Activated T-cell treated with anti-CD3 and anti-CD28 coated beads for 48 hours (primary cell): ENCODE data around the gene ZNF276.
A peak's percentile ranks its signal among the peaks of the same experiment; 100 is the strongest.

Source experiments
- DNase-seq: peaks from one replicate; pipeline ENCODE4 v3.0.0-alpha.2; 2020; ENCODE audit warnings: low read depth

Gene ZNF276

DNA sequence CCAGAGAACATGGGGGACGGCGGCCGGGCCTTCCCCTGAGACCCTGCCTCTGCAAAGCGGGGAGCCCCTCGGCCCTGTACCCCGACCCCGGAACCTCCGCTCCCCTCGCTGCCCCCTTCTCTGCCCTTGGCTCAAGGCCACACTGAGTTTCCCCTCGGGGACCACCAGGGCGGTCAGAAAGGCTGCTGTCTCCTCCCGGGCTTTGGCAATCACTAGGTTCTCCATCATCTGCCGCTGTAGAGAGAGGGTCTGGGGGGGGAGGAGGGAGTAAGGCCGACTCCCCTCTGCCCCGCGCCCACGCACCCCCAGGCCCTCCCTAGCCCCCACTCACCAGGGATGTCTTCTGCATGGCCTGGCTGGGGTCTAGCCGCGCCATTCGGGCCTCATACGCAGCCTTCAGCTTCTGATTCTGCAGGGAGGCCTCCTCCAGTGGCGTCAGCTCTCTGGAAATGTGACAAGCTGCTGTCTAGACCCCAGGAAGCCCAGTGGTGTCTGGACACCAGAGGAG, 9.0 kb upstream of the ZNF276 start:
- DNase-seq, result no peak

DNA sequence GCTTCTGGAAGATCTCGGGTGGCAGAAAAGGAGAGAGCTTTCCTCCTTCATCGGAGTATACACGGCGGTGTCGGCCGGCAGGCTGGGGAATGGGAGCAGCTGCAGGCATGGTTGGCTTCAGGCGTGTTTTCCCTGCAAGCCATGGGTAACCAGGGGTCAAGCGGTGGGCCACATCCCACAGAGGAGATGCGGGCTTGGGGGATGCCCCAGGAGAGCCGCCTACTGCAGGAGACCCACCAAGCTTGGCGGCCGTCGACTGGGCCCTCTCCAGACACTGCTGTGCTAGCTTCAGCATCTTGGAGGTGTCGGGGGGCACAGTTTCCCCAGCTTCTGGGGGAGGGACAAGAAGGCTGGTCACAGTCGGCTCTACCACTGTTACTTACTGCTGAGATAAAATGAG, 4.8 kb upstream of the ZNF276 start:
- no peak for DNase-seq

DNA sequence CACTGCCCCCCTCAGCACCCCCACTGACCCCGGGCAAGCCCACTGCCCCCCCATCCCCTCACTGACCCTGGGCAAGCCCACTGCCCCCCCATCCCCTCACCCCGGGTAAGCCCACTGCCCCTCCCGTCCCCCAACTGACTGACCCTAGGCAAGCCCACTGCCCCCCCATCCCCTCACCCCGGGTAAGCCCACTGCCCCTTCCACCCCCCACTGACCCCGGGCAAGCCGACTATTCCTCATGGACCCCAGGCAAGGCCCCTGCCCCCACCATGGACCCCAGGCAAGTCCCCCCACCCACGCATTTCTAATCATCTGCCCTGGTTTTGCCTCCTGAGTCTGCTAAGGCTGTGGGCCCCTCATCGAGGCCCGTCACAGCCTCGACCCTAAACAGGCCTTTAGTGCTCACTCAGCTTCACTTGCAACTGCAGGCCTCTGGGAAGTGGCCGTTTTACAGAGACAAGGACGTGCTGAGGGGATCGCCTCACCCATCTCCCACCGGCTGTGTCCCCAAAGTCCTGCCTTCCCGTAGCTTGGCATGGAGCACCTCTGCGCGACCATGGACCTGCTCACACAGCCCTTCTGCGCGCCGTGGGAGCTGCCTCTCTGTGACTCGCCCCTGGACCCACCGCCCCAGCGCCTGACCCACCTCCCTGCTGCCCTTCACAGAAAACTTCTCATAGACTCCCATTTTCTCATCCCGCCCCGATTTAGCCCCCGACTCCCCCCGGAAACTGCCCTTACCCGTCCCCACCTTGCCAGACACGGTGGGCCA, 4.2 kb upstream of the ZNF276 start:
- DNase-seq, result no peak

DNA sequence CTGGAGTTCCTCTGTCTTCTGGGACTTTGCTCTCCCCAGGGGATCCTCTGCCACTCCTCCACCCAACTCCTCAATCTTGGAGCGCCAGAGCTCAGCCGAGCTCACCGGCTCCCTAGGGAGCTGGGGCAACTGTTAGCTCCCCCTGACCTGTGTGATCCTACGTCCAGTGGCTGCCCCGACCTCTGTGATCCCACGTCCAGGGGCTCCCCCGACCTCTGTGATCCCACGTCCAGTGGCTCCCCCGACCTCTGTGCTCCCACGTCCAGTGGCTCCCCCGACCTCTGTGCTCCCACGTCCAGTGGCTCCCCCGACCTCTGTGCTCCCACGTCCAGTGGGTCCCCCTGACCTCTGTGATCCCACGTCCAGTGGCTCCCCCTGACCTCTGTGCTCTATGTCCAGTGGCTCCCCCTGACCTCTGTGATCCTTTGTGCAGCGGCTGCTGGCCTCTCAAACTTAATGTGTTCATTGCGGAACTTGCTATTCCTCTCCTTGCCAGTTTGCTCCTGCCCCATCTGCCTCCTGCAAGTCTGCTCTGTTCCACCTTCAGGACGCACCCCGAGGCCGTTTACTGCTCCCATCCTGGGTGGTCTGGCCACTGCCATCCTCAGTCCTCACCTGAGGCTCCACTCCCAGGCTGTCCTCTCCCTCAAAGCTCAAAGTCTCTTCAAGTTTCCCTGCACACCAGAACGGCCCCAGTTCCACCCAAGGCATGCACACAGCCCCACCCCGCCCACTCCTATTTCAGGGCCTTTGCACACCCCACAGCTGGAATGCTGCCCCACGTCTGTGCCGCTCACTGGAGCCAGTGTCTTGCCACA, 3.4 kb upstream of the ZNF276 start:
- no peak for DNase-seq

DNA sequence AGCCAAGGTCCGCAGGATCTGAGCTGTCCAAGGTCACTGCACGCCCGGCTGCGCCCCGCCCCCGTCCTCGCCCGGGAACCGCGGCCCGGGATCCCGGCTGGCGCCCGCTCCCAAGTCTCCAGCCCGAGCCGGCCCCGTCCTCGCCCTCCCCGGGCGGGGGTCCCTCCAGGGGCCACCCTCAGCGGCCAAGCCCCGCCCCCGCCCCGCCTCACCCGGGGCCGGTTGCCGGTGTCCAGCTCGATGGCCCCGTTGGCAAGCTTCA, 855 bp upstream of the ZNF276 start:
- no peak for DNase-seq

DNA sequence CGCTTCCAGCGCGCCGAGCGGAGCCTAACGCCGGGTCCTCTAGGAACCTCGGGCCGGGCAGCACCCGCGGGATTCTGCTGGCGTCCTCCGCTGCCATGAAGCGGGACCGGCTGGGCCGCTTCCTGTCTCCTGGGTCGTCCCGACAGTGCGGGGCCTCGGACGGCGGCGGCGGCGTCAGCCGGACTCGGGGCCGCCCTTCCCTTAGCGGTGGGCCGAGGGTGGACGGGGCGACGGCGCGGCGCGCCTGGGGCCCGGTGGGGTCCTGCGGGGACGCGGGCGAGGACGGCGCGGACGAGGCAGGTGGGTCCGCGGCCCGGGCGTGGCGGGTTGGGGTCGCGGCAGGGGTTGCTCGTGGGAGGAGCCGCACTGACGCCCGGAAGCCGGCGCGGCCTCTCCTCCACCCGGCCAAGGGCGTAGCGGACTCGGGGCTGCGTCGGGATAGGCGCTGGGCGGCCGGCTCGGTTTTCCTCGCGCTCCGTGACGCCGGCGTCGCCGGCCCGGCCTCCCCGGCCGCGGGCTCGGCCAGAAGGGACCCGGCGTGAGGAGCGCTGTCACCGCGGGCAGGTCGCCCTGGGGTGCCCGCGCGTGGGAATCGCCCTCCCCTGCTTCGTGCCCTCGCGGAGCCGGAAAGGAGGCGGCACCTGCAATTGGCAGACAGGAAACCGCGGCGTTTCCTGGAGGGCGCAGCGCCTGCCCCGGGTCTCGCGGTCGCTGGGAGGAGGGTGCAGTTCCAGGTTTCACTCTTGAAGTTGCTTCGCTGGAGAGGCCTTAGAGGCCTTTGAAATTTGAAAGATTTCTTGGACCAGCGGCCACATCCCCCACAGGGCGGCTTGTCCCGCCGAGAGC, 432 bp downstream of the ZNF276 start:
- peak; percentile 77 for DNase-seq

DNA sequence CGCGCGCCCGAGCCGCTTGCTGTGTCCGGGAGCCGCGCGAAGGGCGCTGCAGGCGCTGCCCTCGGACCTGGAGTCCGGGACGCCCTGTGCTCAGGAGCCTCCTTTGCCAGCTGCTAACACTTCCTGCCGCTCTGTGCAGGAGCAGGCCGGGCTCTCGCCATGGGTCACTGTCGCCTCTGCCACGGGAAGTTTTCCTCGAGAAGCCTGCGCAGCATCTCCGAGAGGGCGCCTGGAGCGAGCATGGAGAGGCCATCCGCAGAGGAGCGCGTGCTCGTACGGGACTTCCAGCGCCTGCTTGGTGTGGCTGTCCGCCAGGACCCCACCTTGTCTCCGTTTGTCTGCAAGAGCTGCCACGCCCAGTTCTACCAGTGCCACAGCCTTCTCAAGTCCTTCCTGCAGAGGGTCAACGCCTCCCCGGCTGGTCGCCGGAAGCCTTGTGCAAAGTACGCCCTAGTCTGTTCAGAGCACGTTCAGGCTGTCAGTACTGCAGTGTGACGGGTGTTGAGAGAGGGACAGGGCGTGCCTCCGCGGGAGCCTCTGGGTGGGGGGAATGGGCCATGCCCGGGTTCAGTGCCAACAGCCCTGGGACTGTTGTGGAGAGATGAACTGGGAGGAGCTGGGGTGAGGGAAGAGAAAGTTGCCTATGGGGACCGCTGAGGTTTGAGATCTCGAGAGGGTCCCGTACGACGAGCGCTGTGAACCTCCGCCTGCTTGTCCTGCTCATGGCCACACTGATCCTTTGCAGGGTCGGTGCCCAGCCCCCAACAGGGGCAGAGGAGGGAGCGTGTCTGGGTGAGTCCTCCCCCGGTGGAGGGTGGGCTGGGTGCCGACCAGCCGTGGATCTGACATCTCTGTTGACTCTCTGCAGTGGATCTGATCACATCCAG, 1.3 kb downstream of the ZNF276 start:
- DNase-seq, result peak; percentile 62

DNA sequence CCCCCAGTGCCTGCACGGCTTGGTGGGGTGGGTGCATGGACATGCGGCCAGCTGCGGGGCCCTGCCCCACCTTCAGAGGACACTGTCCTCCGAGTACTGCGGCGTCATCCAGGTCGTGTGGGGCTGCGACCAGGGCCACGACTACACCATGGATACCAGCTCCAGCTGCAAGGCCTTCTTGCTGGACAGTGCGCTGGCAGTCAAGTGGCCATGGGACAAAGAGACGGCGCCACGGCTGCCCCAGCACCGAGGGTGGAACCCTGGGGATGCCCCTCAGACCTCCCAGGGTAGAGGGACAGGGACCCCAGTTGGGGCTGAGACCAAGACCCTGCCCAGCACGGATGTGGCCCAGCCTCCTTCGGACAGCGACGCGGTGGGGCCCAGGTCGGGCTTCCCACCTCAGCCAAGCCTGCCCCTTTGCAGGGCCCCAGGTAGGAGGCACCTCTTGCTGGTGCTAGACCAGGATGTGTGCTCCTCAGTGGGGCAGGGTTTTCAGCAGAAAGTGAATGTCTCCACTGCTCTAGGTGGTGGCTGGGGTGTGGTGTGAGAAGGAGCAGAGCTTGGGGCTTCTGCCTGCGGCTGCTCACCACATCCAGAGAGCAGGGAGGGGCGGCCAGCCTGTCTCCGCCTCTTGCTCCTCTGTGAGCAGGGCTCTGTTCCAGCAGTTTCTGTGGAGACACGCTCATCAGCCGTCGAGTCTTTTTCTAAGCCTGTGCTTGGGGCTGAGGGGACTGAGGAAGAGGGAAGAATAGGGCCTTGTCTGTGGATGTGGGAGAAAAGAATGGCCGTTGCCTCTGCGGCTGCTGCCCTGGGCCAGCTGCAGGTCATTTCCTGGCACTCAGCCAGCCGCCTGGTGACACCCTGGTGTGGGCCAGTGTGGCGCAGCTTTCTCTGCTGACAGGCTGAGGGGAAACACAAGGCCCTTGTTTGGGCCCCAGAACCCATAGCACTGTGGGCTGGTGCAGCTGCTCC, 2.2 kb downstream of the ZNF276 start:
- DNase-seq, result peak; percentile 64

DNA sequence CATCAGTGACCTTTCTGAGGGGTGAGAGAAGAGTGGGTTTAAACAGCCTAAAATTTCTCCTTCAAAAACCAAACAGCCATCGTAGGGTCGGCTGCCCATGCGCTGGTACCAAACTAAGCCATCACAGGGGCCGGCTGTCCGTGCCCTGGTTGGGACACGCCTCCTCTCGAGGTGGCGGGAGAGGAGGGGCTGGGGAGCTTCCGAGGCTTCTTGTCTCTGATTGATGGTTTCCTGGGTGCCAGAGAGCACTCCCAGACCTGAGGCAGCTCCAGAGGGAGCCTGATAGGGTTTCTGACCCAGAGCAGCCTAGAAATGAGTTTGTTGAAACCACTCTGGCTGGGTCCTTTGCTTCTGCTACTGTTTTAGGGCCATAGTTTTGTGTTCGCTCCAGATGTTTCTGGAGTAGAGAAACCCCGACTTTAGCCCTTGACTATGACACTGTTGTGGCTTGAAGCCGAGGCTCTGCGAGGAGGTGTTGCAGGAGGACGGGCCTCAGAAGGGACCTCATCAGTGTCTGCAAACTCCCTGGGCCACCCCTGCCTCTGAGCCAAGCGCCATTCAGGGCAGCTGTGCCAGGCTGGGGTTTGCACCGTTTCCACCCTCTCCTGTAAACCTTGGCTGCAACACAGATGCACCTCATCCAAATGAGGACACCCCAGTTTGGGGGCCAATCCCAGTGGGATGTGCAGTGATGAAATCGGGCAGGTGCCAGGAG, 6.2 kb downstream of the ZNF276 start:
- DNase-seq, result no peak

DNA sequence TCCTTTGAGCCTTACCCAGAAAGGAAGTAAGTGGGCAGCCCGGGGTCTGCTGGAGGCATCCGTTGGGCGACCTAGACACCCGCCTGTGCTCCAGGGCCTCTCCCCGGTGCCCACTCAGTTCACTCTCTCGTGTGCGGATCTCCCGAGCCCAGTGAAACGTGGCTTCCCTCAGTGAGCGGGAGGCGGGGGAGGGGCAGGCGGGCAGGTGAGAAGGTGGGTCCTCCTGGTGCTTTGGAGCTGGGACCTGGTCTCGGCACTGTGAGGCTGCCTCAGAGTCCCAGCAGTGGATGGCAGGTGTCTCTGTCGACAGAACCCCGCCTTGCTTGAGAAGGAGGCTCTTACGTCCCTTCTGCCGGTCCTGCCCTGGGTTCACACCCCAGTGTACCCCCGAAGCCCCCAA, 8.0 kb downstream of the ZNF276 start:
- no peak for DNase-seq

DNA sequence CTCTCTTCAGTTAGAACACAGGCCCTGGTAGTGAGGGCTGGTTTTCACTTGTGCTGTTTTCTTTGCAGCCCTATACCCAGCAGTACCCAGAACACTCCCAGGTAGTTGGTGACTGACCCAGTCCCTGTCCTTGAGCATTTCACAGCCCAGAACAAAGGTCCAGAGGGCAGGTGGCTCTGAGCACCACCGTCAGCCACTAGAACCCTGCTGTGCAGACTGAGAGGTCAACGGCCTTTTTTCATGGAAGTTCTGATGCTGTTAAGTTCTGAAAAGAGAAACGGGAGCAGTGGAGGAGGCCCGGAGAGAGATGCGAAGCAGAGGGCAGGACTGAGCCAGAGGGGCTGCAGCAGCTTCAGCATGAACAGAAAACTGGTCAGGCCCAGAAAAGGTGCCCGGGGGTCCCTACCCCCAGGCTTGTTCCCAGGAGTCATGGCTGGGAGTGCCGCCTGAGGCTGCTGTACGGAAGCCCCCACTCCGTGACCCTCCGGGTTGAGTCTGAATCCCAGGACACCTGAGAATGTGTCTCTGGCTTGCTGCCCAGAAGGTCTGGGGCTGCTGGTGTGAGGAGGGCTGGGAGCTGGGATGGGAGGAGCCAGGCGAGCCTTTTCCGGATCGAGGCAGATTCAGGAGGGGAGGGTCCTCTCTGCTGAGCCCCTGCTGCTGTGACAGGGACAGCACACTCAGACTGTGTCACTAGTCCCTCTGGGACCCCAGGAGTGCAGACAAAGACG, 8.7 kb downstream of the ZNF276 start:
- DNase-seq, result no peak

DNA sequence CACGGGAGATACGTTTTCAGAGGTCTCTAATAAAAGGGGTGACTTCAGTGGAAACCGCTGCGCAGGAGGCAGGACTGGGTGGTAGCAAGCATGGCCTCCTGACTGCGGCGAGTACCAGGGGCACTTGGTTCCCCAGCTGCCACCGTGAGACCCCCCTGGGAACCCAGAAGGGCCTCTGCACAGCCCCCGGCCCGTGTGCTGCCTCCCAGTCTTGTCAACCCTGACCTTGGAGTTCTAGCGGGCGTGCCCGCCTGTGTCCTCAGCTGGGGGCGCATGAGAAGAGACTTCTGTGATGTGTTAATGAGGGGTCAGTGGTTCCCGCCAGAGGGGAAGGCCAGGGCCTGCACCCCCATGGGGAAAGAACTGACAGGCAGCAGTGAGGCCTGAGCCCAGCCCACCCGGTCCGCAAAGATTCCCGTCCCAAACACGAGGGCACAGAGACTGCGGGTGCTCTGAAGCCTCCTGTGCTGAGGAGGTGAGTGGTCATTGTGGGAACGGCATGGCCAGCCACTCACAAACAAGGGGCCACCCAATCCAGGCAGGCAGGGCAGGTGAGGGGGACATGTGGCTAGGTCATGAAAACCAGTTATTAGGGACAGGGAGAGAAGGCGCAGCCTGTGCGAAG, 9.4 kb downstream of the ZNF276 start:
- DNase-seq, result no peak

DNA sequence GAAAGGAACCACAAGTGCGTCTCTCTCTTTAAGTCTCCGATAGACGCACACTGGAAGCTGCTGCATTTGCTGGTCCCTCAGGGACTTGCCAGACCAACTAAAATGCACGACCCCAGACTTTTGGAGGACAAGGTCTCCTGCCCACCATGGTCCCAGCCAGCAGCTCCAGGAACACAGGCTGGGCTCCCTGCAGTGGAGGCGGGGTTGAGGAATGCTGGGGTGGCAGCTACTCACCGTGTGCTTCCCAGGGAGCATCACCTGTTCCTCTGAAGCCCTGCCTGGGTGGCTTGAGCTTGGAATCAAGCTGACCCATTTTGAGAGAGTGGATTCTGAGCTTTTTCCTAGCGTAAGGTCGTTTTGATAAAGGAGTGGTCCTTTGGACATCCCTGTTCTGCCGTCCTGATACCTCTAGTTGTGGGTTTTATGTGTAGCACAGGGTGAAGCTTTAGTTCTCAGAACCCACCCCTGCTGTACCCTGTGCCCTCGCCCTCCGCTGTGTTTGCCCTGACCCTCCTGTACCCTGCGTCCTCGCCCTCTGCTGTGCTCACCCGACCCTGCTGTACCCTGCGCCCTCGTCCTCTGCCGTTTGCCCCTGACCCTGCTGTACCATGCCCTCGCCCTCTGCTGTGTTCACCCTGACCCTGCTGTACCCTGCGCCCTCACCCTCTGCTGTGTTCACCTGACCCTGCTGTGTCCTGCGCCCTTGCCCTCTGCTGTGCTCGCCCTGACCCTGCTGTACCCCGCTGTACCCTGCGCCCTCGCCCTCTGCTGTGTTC, 11.0 kb downstream of the ZNF276 start:
- DNase-seq, result no peak

DNA sequence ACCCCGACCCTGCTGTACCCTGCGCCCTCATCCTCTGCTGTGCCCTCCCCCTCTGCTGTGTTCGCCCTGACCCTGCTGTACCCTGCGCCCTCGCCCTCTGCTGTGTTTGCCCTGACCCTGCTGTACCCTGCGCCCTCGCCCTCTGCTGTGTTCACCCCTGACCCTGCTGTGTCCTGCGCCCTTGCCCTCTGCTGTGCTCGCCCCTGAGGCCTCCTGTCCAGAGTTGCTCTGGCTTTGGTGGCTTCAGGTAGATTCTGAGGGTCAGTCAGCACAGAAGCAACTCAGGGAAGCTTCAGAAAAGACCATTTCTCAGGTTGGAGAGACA, 11.5 kb downstream of the ZNF276 start:
- DNase-seq, result no peak

DNA sequence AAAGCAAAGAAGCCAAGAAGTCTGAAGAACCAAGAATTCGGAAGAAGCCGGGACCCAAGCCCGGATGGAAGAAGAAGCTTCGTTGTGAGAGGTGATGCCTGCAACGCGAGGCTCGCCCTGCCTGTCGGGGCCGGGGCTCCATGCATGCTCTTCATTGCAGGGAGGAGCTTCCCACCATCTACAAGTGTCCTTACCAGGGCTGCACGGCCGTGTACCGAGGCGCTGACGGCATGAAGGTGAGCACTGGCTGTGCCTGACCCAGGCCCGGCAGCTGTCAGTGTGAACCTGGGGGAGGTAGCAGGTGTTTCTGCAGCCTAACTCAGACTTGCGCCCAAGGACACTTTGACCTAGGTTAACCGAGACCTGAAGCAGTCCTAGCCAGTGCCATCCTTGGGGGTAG, 12.0 kb downstream of the ZNF276 start:
- DNase-seq, result no peak

DNA sequence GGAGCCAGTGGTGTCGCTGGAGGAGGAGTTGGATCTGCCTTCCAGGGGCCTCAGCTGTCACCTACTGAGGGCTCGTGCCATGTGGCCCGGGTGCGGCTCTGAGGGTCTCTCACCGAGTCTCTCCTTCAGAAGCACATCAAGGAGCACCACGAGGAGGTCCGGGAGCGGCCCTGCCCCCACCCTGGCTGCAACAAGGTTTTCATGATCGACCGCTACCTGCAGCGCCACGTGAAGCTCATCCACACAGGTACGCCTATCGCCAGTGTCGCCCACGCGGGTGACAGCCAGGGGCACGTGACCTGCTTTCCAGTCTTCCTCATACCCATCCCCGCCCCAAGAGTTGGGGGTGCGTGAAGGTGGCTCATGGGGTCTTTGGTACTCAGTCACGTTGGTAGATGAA, 12.5 kb downstream of the ZNF276 start:
- no peak for DNase-seq

DNA sequence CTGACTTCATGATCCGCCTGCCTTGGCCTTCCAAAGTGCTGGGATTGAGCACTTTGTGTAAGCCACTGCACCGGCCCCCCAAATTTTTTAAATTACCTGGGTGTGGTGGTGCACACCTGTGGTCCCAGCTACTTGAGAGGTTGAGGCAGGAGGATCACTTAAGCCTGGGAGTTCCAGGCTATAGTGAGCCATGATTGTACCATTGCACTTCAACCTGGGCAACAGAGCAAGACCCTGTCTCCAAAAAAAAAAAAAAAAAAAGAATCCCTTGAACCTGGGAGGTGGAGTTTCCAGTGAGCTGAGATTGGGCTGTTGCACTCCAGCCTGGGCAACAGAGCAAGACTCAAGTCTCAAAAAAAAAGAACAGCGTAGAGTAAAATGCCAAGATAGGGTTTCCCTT, 15.2 kb downstream of the ZNF276 start:
- DNase-seq, result no peak
